GM12891 (cell line): ENCODE data around the gene PPM1H.

Source experiments
- DNase-seq: peaks from one replicate; pipeline ENCODE4 v3.0.0; 2011; ENCODE audit warnings: low spot score; ENCODE audit not compliant: insufficient read length
- FAIRE-seq: peaks from 2 replicates; lab custom pipeline; 2011; peaks lifted over from hg19 to GRCh38; lab: Jason Lieb, UNC
- PAX5 ChIP-seq: IDR thresholded peaks from 2 replicates; pipeline ENCODE4 v1.6.1; 2011; ENCODE audit warnings: low read length, moderate library complexity, mild to moderate bottlenecking; ENCODE audit not compliant: insufficient read depth, severe bottlenecking
- POLR2A ChIP-seq: IDR thresholded peaks from 2 replicates; pipeline ENCODE4 v1.6.1; 2011; ENCODE audit warnings: low read depth, low read length, control low read depth
- POLR2AphosphoS5 ChIP-seq: IDR thresholded peaks from 2 replicates; pipeline ENCODE4 v1.6.1; 2011; ENCODE audit warnings: low read depth, low read length, control low read depth
- POU2F2 ChIP-seq: IDR thresholded peaks from 2 replicates; pipeline ENCODE4 v1.6.1; 2011; ENCODE audit warnings: low read depth, mild to moderate bottlenecking, control low read depth, low read length, moderate library complexity
- SPI1 ChIP-seq: IDR thresholded peaks from 2 replicates; pipeline ENCODE4 v1.6.1; 2011; ENCODE audit warnings: low read depth, low read length, control low read depth
- TAF1 ChIP-seq: IDR thresholded peaks from 2 replicates; pipeline ENCODE4 v1.6.1; 2011; ENCODE audit warnings: low read depth, low read length, control low read depth

The PPM1H gene

DNA sequence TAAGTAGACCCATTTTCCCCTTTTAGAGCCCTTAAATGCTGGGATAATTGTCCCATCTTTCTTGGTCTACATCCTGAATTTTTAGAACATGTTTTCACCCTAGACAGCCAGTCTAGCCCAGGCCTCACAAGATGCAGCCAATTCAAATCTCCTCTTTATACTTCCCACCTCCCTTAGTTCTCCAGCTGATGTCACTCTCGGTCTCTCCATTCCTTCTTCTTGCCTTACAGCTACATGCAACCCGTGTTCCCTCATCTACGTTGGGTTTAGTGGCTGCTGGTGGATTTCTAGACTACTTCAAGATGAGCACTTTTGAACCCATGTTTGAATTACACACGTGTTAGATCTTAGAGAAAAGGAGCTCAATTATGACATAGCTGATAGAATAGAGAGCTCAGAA, 132.0 kb downstream of the PPM1H start:
- no peak for DNase-seq
- TF ChIP-seq SPI1, result no peak
- TF ChIP-seq POU2F2, result no peak
- TF ChIP-seq POLR2A, result no peak
- no peak for TF ChIP-seq TAF1
- TF ChIP-seq PAX5, result no peak
- no peak for TF ChIP-seq POLR2AphosphoS5
- FAIRE-seq, result no peak

DNA sequence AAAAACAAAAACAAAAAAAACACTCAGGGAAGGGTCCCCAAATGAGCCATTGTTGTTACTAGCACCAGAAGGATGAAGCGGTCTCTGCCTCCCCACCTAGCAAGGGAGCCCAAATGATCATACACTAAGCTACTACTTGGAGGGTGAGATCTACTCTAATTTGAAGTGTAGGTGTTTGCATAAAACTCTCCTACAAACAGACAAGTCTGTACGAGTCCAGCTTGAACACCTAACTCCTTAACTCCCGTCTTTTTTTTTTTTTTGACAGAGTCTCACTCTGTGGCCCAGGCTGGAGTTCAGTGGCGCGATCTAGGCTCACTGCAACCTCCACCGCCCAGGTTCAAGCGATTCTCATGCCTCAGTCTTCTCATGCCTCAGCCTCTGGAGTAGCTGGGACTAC, 132.6 kb downstream of the PPM1H start:
- FAIRE-seq (no peak), DNase-seq (no peak)
- no peak for TF ChIP-seq TAF1
- TF ChIP-seq POU2F2, result no peak
- no peak for TF ChIP-seq POLR2A
- no peak for TF ChIP-seq PAX5

DNA sequence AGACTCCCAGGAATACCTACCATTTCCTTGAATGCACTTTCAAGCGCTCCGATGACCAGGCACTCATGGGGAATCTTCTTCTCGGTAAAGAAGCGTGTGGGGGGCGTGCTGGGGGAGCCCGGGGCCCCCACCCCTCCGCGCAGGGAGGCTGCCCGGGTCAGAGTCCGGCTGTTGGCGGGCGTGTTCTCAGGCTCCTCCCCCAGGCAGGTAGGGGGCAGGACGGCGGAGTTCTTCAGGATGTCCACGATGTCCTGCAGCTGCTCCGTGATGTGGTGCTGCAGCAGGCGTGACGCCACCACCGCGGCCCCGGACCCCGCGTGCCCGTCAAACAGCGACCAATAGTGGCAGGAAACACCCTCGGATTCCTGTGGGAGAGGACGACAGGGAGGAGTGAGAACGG, 133.2 kb downstream of the PPM1H start:
- DNase-seq (no peak), FAIRE-seq (no peak)
- TF ChIP-seq POU2F2, result no peak
- no peak for TF ChIP-seq SPI1
- no peak for TF ChIP-seq TAF1
- no peak for TF ChIP-seq POLR2AphosphoS5
- TF ChIP-seq PAX5, result no peak
- TF ChIP-seq POLR2A, result no peak

DNA sequence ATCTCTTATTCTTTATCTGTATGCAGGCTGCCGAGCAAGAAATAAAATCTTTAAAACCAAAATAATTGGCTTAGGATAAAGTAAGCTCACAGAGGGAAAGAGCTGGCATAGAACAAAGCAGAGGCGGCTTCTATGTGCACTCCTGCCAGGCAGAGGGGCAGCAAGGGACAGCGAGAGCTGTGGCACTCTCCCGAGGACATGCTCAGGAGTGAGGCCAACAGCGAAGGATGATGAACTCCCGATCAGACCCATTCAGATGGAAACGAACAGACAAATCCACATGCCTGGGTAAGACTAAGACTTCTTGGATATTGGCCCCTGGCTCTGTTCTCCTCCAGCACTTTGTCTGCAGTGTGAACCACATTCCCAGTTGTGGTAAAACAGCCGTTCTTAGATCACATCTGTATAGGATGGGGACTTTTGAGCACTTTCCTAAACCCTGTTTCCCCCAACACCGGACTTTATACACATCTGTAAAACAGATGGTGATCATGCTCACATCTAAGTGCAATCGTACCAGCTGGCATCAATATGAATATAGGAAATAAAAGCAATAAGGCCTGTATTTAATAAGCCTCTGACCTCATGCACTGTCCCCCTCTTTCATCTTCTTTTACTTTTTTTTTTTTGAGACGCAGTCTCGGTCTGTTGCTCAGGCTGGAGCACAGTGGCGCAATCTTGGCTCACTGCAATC, 134.1 kb downstream of the PPM1H start:
- FAIRE-seq (no peak), DNase-seq (no peak)
- TF ChIP-seq PAX5, result no peak
- no peak for TF ChIP-seq SPI1
- no peak for TF ChIP-seq POLR2A
- no peak for TF ChIP-seq POU2F2
- TF ChIP-seq TAF1, result no peak
- no peak for TF ChIP-seq POLR2AphosphoS5

- FAIRE-seq (no peak), DNase-seq (no peak)
- TF ChIP-seq PAX5 (no peak), TAF1 (no peak), POLR2A (no peak), POU2F2 (no peak), SPI1 (no peak), POLR2AphosphoS5 (no peak)
Measured at GRCh38 chr12:62799766-62800406, 135.1 kb downstream of the PPM1H start.

DNA sequence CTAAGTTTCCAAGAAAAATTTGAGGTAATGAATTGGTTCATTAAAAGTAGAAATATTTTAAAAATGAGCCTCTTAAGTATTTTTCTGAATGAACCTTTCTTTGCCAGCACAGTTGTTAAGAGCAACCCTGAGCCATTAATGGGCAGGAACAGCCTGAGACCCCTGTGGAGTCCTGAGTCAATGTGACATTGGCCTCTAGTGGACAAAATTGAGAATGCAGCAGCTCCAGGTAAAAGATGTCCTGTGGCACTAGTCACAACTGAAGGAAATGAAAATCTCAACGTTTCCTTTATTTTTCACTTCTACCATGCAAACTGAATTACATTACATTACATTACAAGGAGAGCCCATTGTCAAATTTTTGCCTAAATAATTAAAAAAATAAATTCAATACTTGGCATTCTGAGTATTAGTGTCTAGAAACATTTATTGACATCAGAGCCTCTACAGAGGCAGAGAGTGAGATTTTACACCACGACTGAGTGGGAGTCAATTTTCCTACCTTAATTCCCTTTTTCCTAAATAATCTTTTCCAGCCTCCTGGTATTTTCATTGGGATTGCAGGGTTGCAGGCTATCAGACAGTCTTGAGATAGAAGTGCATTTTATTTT, 135.7 kb downstream of the PPM1H start:
- FAIRE-seq (peak; percentile 93), DNase-seq (peak; percentile 38)
- no peak for TF ChIP-seq PAX5
- TF ChIP-seq SPI1, result no peak
- no peak for TF ChIP-seq TAF1
- no peak for TF ChIP-seq POLR2A
- no peak for TF ChIP-seq POLR2AphosphoS5
- no peak for TF ChIP-seq POU2F2

DNA sequence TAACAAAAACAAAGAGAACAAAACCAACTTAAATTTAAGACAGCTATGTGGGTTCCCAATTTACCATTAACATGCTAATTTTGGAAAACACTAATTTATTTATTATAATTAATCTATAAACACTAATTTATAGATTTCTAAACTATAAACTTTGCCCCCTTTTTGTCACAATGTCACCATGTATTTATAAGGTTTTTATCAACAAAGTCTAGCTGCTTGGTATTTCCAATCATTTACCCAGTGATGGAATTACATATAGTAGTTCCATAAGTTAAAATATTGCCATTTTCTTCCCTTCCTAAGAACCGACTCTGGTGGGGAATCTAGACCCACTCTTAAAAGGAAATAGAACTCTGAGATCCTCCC, 140.7 kb downstream of the PPM1H start:
- TF ChIP-seq POLR2A (no peak), POU2F2 (no peak), TAF1 (no peak), POLR2AphosphoS5 (no peak), PAX5 (no peak)
- FAIRE-seq, result no peak
- DNase-seq, result no peak

DNA sequence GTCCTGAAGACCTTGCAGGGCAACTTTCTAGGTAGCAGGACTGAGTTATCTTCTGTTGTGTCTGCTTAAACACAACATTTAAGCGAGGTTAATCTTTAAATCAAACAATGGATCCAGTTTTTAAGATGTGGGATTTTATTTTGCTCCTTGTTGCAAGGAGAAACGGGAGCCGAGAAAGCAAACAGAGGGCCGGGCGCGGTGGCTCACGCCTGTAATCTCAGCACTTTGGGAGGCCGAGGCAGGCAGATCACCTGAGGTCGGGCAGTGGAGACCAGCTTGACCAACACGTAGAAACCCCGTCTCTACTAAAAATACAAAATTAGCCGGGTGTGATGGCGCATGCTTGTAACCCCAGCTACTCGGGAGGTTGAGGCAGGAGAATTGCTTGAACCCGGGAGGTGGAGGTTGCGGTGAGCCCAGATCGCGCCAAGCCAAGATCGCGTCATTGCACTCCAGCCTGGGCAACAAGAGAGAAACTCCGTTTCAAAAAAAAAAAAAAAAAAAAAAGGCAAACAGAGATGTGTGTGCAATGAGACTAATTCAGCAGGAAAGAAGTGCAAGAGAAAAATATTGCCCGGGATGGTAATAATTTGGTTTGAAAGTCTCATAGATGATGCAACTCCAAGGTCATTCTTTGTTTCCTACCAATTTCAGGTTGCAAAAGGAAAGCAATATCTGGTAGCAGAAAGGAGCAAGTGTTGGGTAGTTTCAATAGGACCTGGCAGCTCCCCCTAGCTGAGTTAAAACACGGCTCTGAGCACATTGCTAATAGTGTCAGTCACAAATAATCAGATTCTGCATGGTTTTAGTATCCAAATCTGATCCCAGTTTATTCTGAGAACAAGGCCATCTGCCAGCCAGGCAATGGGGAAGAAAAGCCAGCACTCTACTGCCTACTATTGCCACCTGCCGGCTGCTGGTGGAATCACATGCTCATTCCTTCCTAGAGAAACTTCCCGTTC, 141.4 kb downstream of the PPM1H start:
- TF ChIP-seq POLR2AphosphoS5 (no peak), SPI1 (no peak), POU2F2 (no peak), PAX5 (no peak), TAF1 (no peak), POLR2A (no peak)
- FAIRE-seq (peak; percentile 89), DNase-seq (no peak)

GRCh38 chr12:62792236-62792870, 142.6 kb downstream of the PPM1H start:
- TF ChIP-seq POU2F2 (no peak), PAX5 (no peak), POLR2AphosphoS5 (no peak)
- FAIRE-seq (no peak), DNase-seq (no peak)
